Measurements from ENCODE around the gene ZMYND19.
A peak's percentile ranks its signal among the peaks of the same experiment; 100 is the strongest.

The ZMYND19 gene

DNA sequence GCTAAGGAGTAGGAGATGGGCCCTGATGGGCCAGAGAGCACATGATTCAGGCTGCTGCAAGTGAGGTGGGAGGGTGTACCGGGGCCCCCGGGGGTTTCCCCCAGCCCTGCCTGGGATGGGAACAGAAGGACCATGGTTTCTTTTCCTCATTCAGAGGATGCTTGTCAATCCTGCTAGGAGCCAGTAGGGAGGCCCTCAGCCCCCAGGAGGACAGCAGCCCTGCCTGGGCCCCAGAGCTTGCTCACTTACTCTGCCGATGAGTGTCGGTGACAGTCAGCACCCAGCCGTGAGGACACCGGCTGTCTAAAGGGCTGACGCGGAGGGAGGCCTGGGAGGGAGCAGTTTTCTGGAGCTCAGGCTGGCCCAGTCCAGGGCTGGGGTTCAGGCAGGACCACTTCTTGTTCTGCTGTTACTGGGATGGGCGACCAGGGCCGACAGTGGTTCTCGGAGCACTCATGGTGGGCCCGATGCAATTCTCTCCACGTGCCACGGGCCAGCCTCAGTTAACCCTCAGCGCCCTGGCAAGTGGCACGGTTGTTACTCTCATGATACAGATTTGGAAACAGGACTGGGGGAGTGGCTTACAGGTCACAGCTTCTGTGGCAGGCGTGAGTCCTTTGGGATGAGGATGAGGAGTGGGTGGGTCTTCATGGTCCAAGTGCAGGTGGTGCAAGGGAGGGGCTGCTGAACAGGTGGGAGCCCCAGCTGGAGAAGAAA, 17.0 kb upstream of the ZMYND19 start:
- peaks cover 3% of the 10 kb centered on the region; the same call in 1 of the 2 replicates for H3K27me3 ChIP-seq (ENCODE audit: control insufficient read depth, low read length)
- H3K4me1 ChIP-seq (ENCODE audit: control insufficient read depth, low read length): peaks cover 31% of the 10 kb centered on the region
- peaks cover 26% of the 10 kb centered on the region for H3K79me2 ChIP-seq (ENCODE audit: control insufficient read depth, low read length)
- 0 out of 2 replicates have a peak, but pooled peaks cover 4% of the 10 kb centered on the region for H3F3A ChIP-seq (ENCODE audit: control insufficient read depth, insufficient read depth)
- H3K9me3 ChIP-seq (ENCODE audit: control insufficient read depth, insufficient read depth, low read length): no peaks in the 10 kb centered on the region
- peaks cover 14% of the 10 kb centered on the region for H4K20me1 ChIP-seq (ENCODE audit: control insufficient read depth, insufficient read depth, low read depth, low read length)
- no peak for TF ChIP-seq EZH2phosphoT487 (IDR thresholded peaks at IDR 0.05; ENCODE audit: borderline replicate concordance, low read length)
- TF ChIP-seq CTCF (IDR thresholded peaks at IDR 0.05; ENCODE audit: low read depth, low read length, poor library complexity, severe bottlenecking): no peak
- H3K4me3 ChIP-seq (ENCODE audit: low read length): peak overlapping the region; percentile 72
- H3K9me2 ChIP-seq (replicated peaks; ENCODE audit: control insufficient read depth, low read length): no peaks in the 10 kb centered on the region
- H3K4me2 ChIP-seq (ENCODE audit: low read length): peak overlapping the region; percentile 93
- H3K36me3 ChIP-seq (ENCODE audit: control insufficient read depth, low read length): no peaks in the 10 kb centered on the region
- no peak overlapping the region for H3K27ac ChIP-seq (ENCODE audit: low read depth, low read length)

- Histone ChIP-seq H3F3A (ENCODE audit: control insufficient read depth, insufficient read depth) (0 out of 2 replicates have a peak, but pooled peaks cover 4% of the 10 kb centered on the region), H3K79me2 (ENCODE audit: control insufficient read depth, low read length) (peaks cover 22% of the 10 kb centered on the region), H3K4me3 (ENCODE audit: low read length) (peak overlapping the region; percentile 72), H3K9me3 (ENCODE audit: control insufficient read depth, insufficient read depth, low read length) (no peaks in the 10 kb centered on the region), H3K4me1 (ENCODE audit: control insufficient read depth, low read length) (peaks cover 26% of the 10 kb centered on the region), H3K36me3 (ENCODE audit: control insufficient read depth, low read length) (no peaks in the 10 kb centered on the region), H3K9me2 (replicated peaks; ENCODE audit: control insufficient read depth, low read length) (no peaks in the 10 kb centered on the region), H3K27me3 (ENCODE audit: control insufficient read depth, low read length) (peaks cover 3% of the 10 kb centered on the region; the same call in 1 of the 2 replicates), H3K27ac (ENCODE audit: low read depth, low read length) (no peak overlapping the region), H3K4me2 (ENCODE audit: low read length) (peak overlapping the region; percentile 93), H4K20me1 (ENCODE audit: control insufficient read depth, insufficient read depth, low read depth, low read length) (peaks cover 14% of the 10 kb centered on the region)
- no peak for TF ChIP-seq EZH2phosphoT487 (IDR thresholded peaks at IDR 0.05; ENCODE audit: borderline replicate concordance, low read length)
- no peak for TF ChIP-seq CTCF (IDR thresholded peaks at IDR 0.05; ENCODE audit: low read depth, low read length, poor library complexity, severe bottlenecking)
Observed at GRCh38 chr9:137606734-137607138, 16.4 kb upstream of the ZMYND19 start.

DNA sequence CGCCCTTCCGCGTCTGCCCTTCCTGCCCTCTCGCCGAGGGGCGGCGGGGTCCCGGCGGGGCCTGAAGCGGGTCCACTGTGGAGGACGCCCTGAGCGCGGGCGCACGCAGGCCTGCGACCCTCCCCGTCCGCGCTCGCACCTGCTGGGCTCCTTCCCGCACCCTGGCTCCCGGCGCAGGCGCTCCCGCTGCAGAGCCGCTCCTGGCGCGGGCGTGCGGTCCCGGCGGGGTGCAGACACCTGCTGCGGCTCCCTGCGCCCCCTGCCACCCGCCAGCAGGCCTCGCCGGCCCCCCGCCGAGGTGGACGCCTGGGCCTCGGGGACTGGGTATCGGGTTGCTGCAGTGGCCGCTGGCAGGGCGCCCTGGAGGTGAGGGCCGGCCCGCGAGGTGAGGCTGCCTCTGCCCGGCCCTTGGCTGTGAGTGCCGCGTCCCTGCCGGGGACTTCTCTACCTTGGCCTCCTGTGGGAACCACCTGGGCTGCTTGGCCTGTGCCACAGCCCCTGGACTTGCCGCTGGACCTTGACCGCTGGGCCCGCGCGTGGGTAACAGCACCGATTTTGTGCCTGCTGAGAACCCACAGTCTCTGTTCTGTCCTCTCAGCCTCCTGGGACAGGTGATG, 15.8 kb upstream of the ZMYND19 start:
- TF ChIP-seq EZH2phosphoT487 (IDR thresholded peaks at IDR 0.05; ENCODE audit: borderline replicate concordance, low read length) (no peak), CTCF (IDR thresholded peaks at IDR 0.05; ENCODE audit: low read depth, low read length, poor library complexity, severe bottlenecking) (no peak)
- H3K79me2 ChIP-seq (ENCODE audit: control insufficient read depth, low read length): peaks cover 22% of the 10 kb centered on the region
- no peaks in the 10 kb centered on the region for H3K36me3 ChIP-seq (ENCODE audit: control insufficient read depth, low read length)
- no peaks in the 10 kb centered on the region for H3K9me3 ChIP-seq (ENCODE audit: control insufficient read depth, insufficient read depth, low read length)
- 0 out of 2 replicates have a peak, but pooled peaks cover 4% of the 10 kb centered on the region for H3F3A ChIP-seq (ENCODE audit: control insufficient read depth, insufficient read depth)
- peak overlapping the region; percentile 93 for H3K4me2 ChIP-seq (ENCODE audit: low read length)
- no peaks in the 10 kb centered on the region for H3K9me2 ChIP-seq (replicated peaks; ENCODE audit: control insufficient read depth, low read length)
- H4K20me1 ChIP-seq (ENCODE audit: control insufficient read depth, insufficient read depth, low read depth, low read length): peaks cover 14% of the 10 kb centered on the region
- peaks cover 26% of the 10 kb centered on the region for H3K4me1 ChIP-seq (ENCODE audit: control insufficient read depth, low read length)
- peak overlapping the region; percentile 34; the same call in 1 of the 2 replicates for H3K27ac ChIP-seq (ENCODE audit: low read depth, low read length)
- peaks cover 3% of the 10 kb centered on the region; the same call in 1 of the 2 replicates for H3K27me3 ChIP-seq (ENCODE audit: control insufficient read depth, low read length)
- peak overlapping the region; percentile 72 for H3K4me3 ChIP-seq (ENCODE audit: low read length)
